Smooth muscle cell (in vitro differentiated cells): ENCODE data around the gene JPH2. TPM values are rescaled to one million over a fixed set of nuclear protein-coding genes. Genes with fewer than 3 reads are reported as not detected.

Experiments used
- DNase-seq: peaks from one replicate; lab custom pipeline; 2025; ENCODE audit not compliant: unreplicated experiment; lab: John Stamatoyannopoulos, UW
- H2AFZ ChIP-seq: fragments of 200-600 bp; sonication (generic); 2 replicates; pipeline ENCODE4 v1.6.0; 2016; ENCODE audit warnings: antibody characterized with exemption, low read depth, mild to moderate bottlenecking
- H3F3A ChIP-seq: fragments of 200-600 bp; sonication (generic); 2 replicates; pipeline ENCODE4 v1.6.0; 2017; ENCODE audit warnings: antibody characterized with exemption, low read depth
- H3K27ac ChIP-seq: fragments of 200-600 bp; sonication (generic); 2 replicates; pipeline ENCODE4 v1.5.1; 2016; ENCODE audit warnings: low read depth, mild to moderate bottlenecking
- H3K27me3 ChIP-seq: fragments of 200-600 bp; sonication (generic); 2 replicates; pipeline ENCODE4 v1.6.1; 2016; ENCODE audit warnings: low read depth, mild to moderate bottlenecking
- H3K36me3 ChIP-seq: fragments of 200-600 bp; sonication (generic); 2 replicates; pipeline ENCODE4 v1.5.1; 2016; ENCODE audit warnings: low read depth
- H3K4me1 ChIP-seq: fragments of 200-600 bp; sonication (generic); 2 replicates; pipeline ENCODE4 v1.5.1; 2016; ENCODE audit warnings: low read depth
- H3K4me2 ChIP-seq: fragments of 200-600 bp; sonication (generic); 2 replicates; pipeline ENCODE4 v1.6.0; 2016; ENCODE audit warnings: mild to moderate bottlenecking
- H3K4me3 ChIP-seq: fragments of 200-600 bp; sonication (generic); 2 replicates; pipeline ENCODE4 v1.5.1; 2016; ENCODE audit warnings: mild to moderate bottlenecking
- H3K79me2 ChIP-seq: fragments of 200-600 bp; sonication (generic); 2 replicates; pipeline ENCODE4 v1.6.0; 2016; ENCODE audit warnings: low read depth, mild to moderate bottlenecking
- H3K9ac ChIP-seq: fragments of 200-600 bp; sonication (generic); 2 replicates; pipeline ENCODE4 v1.6.0; 2016; ENCODE audit warnings: low read depth
- H3K9me3 ChIP-seq: fragments of 200-600 bp; sonication (generic); replicated peaks from 2 replicates; pipeline ENCODE4 v1.5.1; 2016; ENCODE audit warnings: low read depth
- H4K20me1 ChIP-seq: fragments of 200-600 bp; sonication (generic); 2 replicates; pipeline ENCODE4 v1.6.0; 2016; ENCODE audit warnings: low read depth
- CTCF ChIP-seq: fragments of 200-600 bp; sonication (generic); IDR thresholded peaks from 2 replicates; pipeline ENCODE4 v1.5.1; 2017; ENCODE audit warnings: borderline replicate concordance, mild to moderate bottlenecking, antibody characterized with exemption; ENCODE audit not compliant: insufficient read depth, poor library complexity, severe bottlenecking
- WGBS: methylation state at CpG from one replicate; pipeline ENCODE4 v1.1.7; 2016; ENCODE audit warnings: low lambda C conversion rate; 5-methylcytosine and 5-hydroxymethylcytosine counted together
- polyA plus RNA-seq: library from polyadenylated mRNA; unstranded; fragments of >200 nt; fragmentation: Nextera tagmentation; extraction: Ambion mirVana; gene quantifications from 2 replicates; pipeline ENCODE4 v1.2.1, GENCODE V29; 2016
- total RNA-seq: library from RNA; depleted of rRNA; stranded (reverse); fragments of >200 nt; gene quantifications from 2 replicates; pipeline ENCODE4 v1.2.3, GENCODE V29; 2014

The JPH2 gene
- total and polyA plus RNA-seq, 2 experiments from 2014 or later: 4.4 to 6.0 TPM

- Histone ChIP-seq H3K4me2 (no peak overlapping the region), H3F3A (no peaks in the 10 kb centered on the region), H3K4me3 (no peak overlapping the region), H3K9ac (no peak overlapping the region), H3K36me3 (no peaks in the 10 kb centered on the region), H3K4me1 (no peaks in the 10 kb centered on the region), H4K20me1 (no peaks in the 10 kb centered on the region), H3K79me2 (no peaks in the 10 kb centered on the region), H3K27me3 (no peaks in the 10 kb centered on the region), H2AFZ (no peak overlapping the region), H3K9me3 (no peaks in the 10 kb centered on the region), H3K27ac (no peak overlapping the region)
- no peak for TF ChIP-seq CTCF
- DNase-seq: no peak
- 89% methylated on average over 4 of the region's 4 CpGs for WGBS
Measured at GRCh38 chr20:44218446-44218845, 31.5 kb upstream of the JPH2 start.

DNA sequence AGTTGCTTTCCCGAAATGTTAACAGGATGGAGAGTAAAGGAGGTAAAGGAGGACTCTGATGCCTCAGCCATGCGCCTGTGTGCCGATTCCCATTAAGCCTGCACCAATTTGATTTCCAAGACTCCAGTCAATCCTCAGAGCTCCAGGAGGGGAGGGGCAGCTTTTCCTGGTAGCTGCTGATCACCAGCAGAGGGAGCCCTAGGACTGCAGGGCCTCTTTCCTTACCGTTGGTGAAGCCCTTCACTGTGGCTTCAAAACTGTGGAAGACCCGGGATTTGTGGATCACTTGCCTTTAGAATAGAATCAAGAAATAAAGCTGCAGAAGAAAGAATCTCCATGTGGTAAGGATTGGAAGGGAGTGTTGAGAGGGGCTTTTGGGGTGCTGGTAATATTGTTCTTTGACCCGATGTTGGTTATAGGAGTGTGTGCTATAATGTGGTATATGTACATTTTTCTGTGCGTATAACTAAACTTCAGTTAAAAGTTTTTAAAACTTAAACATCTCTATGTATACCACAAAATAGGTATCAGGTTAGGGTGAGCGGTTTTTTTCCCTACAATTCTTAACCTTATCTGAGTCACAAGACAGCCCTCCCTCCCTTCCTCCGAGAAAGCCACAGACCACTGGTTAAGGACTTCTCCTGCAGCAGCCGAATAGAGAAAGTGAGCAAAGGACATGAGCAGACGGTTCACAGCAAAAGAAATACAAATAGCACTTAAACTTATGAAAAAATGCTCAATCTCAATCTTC is 30.5 kb upstream of the JPH2 start:
- Histone ChIP-seq H3K4me1 (no peaks in the 10 kb centered on the region), H3K9ac (no peak overlapping the region), H3K27ac (no peak overlapping the region), H3K9me3 (no peaks in the 10 kb centered on the region), H4K20me1 (no peaks in the 10 kb centered on the region), H2AFZ (no peak overlapping the region), H3K79me2 (no peaks in the 10 kb centered on the region), H3F3A (no peaks in the 10 kb centered on the region), H3K27me3 (no peaks in the 10 kb centered on the region), H3K4me2 (no peak overlapping the region), H3K36me3 (no peaks in the 10 kb centered on the region), H3K4me3 (no peak overlapping the region)
- 58% methylated on average over 11 of the region's 11 CpGs for WGBS
- no peak for DNase-seq
- peak; percentile 78 for TF ChIP-seq CTCF

- Histone ChIP-seq H3F3A (peaks cover 5% of the 10 kb centered on the region), H3K27ac (no peak overlapping the region), H3K79me2 (peaks cover 1% of the 10 kb centered on the region), H3K9me3 (no peaks in the 10 kb centered on the region), H3K4me2 (no peak overlapping the region), H3K4me3 (no peak overlapping the region), H3K9ac (no peak overlapping the region), H3K36me3 (no peaks in the 10 kb centered on the region), H3K4me1 (peaks cover 7% of the 10 kb centered on the region), H3K27me3 (no peaks in the 10 kb centered on the region), H4K20me1 (peaks cover 1% of the 10 kb centered on the region), H2AFZ (no peak overlapping the region)
- peak; percentile 70 for TF ChIP-seq CTCF
- peak; percentile 6 for DNase-seq
- WGBS: 52% methylated on average over 7 of the region's 7 CpGs
Measured at GRCh38 chr20:44215125-44215524, 28.1 kb upstream of the JPH2 start.

GRCh38 chr20:44212792-44213191 is 25.8 kb upstream of the JPH2 start:
- Histone ChIP-seq H3K27me3 (no peaks in the 10 kb centered on the region), H3F3A (peaks cover 5% of the 10 kb centered on the region), H3K27ac (no peak overlapping the region), H3K9ac (no peak overlapping the region), H3K4me2 (no peak overlapping the region), H2AFZ (no peak overlapping the region), H3K9me3 (no peaks in the 10 kb centered on the region), H3K79me2 (peaks cover 24% of the 10 kb centered on the region), H3K4me1 (peaks cover 23% of the 10 kb centered on the region), H3K4me3 (no peak overlapping the region), H4K20me1 (peaks cover 24% of the 10 kb centered on the region), H3K36me3 (no peaks in the 10 kb centered on the region)
- no peak for DNase-seq
- WGBS: 89% methylated on average over 4 of the region's 4 CpGs
- no peak for TF ChIP-seq CTCF
